ENCODE measurements around the gene SLC25A34.

The SLC25A34 gene

DNA sequence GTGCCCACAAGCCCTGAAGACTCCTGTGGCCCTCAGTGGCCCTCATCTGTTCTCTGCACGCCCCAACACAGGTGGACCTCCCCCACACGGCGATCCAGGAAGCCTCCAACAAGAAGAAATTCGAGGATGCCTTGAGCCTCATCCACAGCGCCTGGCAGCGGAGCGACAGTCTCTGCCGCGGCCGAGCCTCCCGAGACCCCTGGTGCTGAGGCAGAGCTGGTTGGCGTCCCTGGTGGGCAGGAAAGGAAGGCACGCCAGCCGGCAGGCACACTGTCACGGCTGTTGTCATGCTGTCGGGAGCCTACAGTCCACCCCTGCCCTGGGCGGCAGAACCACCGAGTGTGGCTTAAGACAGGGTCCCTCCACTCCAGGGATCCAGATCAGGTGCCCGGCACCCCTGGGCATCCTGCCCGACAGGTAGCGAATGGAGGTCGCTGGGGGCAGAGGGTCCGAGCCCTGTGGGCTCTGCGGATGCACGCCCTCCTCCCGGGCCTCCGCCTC lies 2.3 kb upstream of the SLC25A34 start:
- no peak for DNase-seq

DNA sequence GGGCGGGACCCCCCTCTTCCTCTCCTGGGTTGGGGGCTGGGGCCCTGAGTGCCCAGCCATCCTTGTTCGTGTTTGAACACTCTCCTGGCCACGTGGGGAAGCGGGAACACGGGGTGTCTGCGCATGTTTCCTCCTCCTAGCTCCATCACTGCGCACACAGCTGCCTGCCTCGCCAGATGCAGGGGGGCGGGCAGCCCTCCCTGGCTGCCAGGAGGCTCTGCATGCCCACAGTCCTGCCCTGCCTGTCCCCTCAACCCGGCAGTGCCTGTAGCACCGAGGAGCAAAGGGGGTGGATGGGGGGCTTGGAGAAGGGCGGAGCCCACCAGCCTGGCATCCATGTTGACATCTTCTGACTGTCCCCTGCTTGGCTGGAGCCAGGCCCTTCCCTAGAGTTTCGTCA lies 1.8 kb upstream of the SLC25A34 start:
- no peak for DNase-seq

DNA sequence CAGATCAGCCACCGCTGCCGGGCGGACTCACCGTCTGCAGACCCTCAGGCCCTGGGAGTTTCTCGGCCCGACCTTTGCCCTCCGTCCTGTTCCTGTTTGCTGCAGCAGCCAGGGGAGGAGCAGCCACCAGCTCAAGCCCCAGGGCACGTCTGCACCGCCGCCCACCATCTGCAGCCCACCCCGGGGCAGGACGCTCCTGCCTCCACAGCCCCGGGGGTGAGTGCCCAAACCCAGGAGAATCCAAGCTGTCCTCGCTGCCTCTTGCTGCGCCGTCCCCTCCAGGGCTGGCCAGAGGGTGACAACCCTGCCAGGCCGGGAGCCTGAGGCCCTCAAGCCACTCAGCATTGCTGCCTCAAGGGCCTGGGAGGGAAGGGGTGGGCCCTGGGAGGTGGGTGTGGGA lies 1.2 kb upstream of the SLC25A34 start:
- no peak for DNase-seq

DNA sequence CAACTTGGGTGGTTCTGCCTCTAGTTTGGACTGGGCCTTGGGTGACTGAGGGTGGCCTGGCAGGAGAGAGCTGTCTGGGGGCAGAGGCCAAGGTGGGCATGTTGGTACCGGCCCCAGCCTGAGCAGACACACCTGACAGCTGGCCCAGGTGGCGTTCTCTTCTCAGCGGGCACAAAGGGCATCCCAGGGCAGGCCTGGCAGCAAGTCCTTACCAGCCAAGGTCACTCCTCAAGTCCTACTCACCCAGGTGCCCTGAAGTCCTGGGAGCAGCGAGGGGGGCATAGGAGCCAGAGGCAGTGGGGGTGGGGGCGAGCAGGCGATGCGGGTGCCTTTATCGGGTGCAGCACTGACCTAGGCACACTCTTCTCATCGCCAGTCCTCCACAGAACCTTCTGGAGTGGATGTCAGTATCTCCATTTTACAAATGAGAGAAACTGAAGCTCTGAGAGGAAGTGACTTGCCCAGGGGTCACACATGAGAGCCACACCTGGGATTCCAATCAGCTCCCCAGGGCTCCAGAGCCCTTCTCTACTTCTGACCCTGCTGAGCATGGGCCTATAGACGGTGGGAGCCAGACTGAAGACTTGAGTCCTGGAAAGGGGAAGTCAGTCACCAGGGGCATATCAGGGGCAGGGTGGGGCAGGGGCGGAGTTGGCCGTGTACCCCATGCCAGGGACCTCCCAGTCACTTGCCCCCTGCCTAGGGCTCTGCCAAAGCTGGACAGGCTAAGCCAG lies 587 bp upstream of the SLC25A34 start:
- DNase-seq: no peak

DNA sequence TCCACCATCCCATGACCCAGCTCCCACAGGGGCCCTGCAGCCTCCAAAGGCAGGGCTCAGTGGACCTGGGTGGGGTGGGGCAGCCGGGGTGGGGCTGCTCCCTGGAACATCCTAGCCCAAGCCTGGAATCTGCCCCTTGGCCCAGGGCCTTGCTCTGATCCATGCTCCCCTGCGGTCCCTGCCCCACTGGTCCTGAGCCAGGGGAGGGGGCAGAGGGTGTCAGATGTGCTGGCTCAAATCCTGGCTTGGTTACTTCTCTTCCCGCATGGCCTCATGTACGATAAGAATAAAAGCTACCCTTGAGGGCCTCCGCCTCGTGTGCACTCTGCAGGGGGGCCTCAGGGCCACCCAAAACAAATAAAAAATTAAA lies 819 bp downstream of the SLC25A34 start:
- DNase-seq: no peak

DNA sequence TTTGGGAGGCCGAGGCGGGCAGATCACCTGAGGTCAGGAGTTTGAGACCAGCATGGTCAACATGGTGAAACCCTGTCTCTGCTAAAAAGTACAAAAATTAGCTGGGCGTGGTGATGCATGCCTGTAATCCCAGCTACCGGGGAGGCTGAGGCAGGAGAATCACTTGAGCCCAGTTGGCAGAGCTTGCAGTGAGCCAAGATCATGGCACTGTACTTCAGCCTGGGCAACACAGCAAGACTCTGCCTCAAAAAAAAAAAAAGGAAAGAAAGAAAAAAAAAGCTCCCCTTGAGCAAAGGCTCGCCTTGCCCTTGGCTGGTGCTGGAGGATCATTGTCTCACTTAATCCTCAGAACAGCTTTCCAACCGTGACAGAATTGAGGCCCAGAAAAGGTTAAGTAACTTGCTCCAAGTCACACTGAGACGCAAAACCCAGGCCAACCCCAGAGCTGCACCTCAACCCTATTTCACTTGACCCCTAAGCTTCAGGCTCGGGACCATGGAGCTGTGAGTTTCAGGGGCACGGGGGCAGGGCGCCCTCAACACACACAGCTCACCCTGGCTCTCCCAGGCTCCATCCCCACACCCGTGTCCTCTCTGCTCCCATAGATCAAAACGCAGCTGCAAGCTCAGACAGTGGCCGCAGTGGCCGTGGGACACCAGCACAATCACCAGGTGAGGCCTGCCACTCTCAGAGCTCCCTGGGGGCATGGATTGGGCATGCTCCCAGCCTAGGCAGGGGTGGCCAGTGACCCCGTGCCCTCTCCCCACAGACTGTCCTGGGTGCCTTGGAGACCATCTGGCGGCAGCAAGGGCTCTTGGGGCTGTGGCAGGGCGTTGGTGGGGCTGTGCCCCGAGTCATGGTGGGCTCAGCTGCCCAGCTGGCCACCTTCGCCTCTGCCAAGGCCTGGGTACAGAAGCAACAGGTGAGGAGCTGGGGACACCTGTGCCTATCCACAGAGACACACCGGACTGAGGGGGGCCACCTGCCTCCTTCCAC lies 1.6 kb downstream of the SLC25A34 start:
- DNase-seq: no peak

DNA sequence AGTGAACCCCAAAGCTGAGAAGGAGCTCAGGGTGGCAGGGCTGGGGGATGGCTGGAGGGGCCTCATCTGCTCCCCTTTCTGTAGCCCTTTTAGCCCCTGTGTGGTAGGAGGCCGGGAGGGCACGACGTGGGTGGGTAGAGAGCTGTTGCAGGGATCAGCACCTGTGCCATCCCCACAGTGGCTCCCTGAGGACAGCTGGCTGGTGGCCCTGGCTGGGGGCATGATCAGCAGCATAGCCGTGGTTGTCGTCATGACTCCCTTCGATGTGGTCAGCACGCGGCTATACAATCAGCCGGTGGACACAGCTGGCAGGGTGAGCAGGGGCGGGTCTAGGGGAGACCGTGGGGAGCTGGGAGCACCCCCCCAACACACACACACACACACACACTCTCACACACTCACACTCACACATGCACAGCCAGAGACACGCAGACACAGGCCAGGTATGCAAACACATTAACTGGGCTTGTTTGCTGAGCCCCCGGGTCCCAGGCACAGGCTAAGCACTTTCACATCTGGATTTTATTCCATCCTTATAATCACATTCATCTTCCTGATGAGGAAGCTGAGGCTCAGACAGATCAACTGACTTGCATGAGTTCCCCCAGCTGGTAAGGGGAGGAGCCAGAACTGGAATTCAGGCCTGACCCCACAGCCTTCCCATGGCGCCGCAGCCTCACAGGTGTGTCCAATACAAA lies 2.5 kb downstream of the SLC25A34 start:
- no peak for DNase-seq

DNA sequence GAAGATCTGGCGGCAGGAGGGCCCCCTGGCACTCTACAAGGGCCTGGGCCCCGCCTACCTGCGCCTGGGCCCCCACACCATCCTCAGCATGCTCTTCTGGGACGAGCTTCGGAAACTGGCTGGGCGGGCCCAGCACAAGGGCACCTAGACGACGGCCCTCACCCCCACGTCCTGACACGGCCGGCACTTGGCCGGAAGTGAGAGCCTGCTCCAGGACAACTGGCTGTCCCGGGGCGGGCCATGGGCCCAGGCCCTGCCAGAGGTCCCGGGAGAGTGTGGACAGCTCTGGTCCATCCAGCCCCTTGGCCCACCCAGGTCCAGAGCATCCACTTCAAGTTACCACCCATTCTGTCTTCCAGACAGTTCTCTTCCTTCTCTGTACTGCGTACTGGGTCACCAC lies 3.2 kb downstream of the SLC25A34 start:
- no peak for DNase-seq

DNA sequence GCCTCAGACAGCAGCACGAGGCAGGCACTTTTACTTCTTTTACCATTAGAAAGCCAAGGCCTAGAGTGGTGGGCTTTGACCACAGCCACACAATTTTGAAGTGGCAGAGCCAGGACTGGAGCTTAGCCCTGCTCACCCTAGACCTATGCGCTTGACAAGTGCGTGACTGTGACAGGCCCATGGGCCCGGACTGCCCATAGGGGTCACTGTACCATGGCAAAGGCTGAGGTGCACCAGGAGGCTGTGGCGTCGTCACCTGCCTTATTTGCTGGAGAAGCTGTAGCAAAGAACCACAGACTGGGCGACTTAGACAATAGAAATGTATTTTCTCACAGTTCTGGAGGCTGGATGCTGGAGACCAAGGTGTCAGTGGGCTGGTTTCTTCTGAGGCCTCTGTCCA lies 3.7 kb downstream of the SLC25A34 start:
- DNase-seq: no peak

DNA sequence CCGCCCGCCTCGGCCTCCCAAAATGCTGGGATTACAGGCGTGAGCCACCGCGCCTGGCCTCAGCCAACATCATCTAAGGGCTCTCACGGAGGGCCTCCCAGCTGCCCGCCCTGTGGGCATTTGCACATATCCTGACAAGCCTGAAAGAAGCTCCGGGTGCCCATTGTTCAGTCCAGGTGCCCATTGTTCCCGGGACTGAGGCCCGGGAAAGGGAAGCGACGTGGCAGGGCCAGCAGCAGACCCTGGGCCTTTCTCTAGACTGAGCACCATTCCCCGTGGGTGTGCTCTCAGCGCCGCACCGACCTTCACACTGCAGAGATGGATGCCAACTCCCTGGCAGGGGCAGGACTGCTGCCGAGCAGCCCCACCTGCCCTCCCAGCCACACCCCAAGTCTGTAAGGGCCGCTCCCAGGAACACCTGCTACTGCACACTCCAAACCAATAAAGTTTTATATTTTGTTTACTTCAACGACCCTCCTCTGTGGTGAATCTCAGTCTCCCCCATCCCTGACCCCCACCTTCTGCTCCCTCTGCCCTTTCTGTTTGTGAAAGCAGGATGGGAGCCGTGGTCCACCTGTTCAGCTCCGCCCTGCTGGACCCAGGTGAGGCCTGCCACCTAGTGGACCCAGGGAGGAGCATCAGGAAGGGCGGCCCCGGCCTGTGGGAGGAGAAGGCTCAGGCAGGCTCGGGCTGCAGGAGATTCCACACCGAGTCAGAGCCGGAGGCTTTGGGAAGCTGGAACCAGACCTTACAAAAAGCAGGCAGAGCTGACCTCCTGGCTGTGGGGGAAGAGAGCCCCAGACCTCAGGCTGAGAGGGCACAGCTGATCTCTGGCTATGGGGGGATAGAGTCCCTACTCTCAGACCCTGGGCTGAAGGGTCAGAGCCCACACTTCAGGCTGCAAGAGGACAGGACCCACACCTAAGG lies 5.1 kb downstream of the SLC25A34 start:
- no peak for DNase-seq

DNA sequence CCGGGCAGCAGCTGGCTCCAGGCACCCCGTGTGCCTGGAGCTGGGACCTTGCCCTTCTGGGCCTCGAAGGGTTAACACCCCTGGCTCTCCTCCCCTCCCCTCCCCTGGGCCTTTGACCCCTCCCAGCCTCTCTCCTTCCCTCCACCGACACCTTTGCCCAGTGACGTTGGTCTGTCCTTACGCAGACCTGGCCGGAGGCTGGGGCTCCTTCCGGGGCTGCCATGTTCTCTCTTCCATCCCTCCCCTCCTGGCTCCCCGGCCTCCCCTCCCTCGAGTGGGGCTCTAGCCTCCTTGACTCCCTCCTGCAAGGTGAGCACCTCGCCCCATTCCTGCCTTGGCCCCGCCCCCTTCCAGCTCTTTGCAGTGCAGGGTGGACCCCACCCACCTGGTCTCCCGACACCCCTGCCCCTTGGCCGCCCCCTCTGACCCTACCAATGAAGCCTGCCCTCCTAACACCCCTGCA lies 6.3 kb downstream of the SLC25A34 start, which contains the start of gene TMEM82:
TSS of gene TMEM82 (plus strand) at position 161 of the 463 bp plus-strand sequence. CDS start at position 222, 61 bp downstream.
- DNase-seq: no peak

DNA sequence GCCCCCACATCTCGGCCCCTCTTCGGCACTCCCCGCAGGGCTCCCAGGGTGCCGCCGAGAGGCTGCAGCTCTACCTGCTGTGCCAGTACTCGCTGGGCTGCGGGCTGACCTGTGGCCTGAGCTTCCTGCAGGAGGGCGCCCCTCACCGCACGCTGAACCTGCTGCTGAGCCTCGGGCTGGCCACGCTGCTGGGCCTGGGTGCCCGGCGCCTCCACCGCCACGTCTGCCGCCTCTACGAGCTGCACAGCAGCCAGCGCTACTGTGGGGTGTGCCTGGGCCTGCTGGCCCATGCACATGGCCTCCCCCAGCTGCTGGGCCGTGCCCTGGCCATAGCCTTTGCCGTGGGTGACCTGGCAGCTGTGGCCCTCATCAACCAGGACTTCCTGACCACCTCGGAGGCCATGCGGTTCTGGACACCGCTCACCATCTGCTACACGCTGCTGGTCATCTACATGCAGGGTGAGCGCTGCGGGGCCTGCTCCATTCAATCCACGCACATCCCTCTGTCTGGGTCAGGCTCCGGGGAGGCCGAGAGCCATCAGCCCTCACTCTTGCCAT lies 8.1 kb downstream of the SLC25A34 start:
- DNase-seq: no peak

DNA sequence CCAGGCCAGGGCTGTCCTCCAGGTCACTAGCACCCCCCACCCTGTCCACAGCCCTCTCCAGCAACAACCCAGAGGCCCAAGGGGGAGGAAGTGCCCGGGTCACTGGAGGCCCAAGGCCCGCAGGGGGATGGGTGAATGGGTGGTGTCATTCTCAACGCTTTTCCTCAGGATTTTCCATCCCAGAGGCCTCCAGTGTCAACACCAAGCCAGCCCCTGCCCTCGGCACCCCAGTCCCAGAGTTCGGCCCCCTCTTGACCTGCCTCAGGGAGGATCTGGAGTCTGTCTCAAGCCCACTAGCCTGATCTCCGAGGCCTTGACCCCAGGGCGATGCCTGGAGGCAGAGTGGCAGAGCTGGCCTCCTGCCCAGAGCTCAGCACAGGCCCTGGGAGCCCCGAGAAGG lies 11.3 kb downstream of the SLC25A34 start:
- no peak for DNase-seq

DNA sequence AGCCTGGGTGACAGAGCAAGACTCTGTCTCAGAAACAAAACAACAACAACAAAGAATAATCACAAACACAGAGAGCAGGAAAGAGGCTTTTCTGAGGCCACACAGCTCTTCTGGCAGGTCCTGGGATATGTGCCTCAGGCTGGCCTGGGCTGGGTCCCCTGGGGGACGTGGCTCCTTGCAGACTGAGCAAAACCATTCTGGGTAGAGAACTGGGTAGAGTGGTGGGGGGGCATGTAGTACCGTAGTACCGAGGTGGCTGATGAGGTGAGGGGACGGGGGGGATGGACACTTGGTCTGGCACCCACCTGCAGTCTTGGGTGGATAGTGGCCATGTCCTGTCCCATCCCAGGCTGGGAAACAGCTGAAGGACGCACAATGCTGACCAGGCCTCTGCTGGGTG lies 12.2 kb downstream of the SLC25A34 start:
- DNase-seq: no peak

DNA sequence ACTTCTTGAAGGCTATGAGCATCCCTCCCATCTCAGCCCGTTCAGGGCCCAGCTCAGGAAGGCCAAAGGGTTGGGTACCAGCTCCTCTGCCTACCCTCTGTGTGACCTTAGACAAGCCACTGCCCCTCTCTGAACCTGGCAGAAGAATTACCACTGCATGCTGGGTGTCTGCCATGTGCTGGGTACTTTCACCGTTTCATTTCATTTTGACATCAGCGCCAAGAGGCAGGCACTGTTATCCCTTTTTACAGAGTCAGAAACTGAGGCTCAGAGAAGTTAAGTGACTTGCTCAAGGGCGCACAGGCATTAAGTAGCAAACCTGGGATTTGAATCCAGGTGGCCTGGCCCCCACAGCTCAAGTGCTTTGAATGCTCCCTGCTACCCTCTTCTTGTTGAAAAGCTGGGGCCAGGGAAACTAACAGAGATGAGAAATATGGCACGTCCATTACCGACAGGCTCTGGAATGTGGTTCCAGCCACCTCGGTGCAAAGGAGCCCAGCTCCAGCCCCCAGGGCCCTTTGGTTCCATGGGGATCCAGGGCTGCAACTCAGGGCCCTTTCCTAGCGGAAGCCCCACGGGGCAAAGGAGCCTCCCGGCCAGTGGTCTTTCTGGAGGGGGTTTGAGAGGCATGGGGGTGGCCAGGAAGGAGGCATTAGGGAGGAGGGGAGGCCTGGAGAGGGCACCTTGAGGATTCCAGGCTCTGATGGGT lies 12.8 kb downstream of the SLC25A34 start:
- DNase-seq: no peak

DNA sequence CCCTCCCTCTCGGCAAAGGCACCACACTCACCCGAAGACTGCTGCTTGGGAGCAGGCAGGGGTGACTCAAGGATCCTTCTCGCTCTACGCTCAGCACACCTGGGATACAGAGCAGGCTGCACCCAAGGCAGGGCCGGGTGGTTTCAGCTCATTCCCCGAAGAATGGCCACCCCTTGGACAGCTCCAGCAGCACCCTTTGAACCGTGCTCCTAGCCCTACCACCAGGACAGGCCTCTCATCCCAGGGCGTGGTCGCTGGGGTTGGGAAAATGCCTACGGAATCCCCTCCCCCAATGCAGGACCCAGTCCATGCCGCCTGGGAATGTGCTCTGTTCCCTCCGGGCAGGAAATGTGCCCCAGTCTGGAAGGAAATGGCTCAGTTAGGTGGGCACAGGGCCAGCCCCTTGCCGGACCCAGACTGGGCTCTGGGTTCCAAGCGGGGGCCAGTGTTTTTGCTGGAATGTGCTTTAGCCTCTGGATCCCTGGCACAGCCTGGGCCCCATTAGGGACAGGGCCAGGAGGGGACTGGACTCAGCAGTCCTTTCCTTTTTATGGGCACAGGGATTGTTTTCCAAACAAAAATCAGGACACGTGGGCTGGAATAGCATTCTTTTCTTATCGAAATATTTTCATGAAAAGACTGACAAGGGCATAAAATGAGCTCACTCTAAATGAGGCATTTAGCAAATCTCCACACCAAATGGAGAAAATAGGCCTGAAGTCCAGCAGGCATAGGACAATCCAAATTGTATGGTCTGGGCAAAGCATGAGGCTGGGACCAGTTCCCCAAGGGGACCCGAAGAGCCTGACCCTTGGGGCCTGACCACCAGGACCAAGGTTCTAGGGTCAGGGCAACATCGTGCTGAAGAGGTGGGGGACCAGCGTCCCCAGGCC lies 13.6 kb downstream of the SLC25A34 start:
- DNase-seq: no peak

DNA sequence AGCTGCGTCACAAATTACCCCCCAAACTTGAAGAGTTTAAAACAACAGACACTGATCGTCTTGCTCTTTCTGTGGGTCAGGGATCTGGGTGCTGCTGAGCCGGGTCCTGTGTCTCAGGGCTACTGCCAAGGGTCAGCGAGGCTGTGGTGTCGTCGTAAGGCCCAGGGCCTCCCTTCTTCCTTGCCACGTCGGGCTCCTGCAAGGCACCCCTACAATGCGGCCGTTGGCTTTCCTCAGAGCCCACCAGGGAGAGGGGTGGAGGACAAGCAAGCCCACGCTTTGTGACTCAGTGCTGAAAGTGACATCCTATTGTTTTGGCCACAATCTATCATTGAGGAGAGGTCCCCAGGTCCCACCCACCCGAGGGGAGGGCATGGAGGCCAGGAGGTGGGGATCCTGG lies 14.9 kb downstream of the SLC25A34 start:
- DNase-seq: no peak

DNA sequence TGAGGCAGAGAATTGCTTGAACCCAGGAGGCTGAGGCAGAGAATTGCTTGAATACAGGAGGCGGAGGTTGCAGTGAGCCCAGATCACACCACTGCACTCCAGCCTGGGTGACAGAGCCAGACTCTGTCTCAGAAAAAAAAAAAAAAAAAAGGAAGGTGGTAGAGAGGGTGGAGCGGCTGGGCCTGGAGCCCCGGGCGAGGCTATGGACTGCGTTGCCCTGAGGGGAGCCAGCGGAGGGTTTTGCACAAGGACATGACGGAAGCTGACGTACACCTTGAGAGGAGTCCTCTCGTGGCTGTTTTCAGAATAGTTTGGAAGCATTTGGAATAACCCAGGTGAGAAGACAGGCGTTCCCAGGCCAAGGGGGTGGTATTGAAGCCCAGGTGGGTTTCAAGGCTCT lies 15.7 kb downstream of the SLC25A34 start:
- DNase-seq: no peak

DNA sequence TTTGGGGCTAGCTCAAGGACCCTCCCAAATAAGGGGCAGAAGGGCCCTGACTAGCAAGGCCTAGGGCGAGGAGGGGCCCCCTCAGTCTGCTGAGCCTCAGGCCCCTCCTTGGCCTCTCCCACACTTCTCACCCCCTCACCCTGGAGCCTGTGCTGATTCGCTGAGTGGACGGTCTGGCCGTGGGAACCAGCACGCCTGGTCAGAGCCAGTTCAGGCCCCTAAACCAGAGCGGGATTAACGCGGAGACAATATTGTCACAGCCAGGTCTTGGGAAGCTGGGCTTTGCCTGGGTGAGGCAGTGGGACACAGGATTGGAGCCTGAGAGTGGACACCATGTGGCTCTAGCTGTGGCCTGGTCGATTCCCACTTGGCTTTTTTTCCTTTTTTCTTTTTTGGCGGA lies 17.7 kb downstream of the SLC25A34 start:
- no peak for DNase-seq
